Measurements from ENCODE around the gene C19orf67. TPM values are rescaled to one million over a fixed set of nuclear protein-coding genes. Genes with fewer than 3 reads are reported as not detected.

C19orf67 gene
- total RNA-seq, 1 donor from 2014 or later, result 0.54 TPM

GRCh38 chr19:14056069-14056666, 29.4 kb downstream of the C19orf67 start:
- Mint-ChIP-seq H3K4me1 (ENCODE audit: unreplicated experiment) (peaks cover 12% of the 10 kb centered on the region), H3K36me3 (ENCODE audit: unreplicated experiment) (peaks cover 3% of the 10 kb centered on the region), H3K9me3 (ENCODE audit: unreplicated experiment) (no peaks in the 10 kb centered on the region), H3K27me3 (ENCODE audit: unreplicated experiment) (peaks cover 13% of the 10 kb centered on the region), H3K4me3 (ENCODE audit: unreplicated experiment) (no peak overlapping the region), H3K27ac (ENCODE audit: unreplicated experiment) (no peak overlapping the region)
- DNase-seq (ENCODE audit: extremely low spot score, unreplicated experiment), result no peak
- TF ChIP-seq CTCF (IDR thresholded peaks at IDR 0.05), result no peak

- Mint-ChIP-seq H3K4me1 (ENCODE audit: unreplicated experiment) (peaks cover 12% of the 10 kb centered on the region), H3K9me3 (ENCODE audit: unreplicated experiment) (no peaks in the 10 kb centered on the region), H3K27me3 (ENCODE audit: unreplicated experiment) (peaks cover 11% of the 10 kb centered on the region), H3K4me3 (ENCODE audit: unreplicated experiment) (no peak overlapping the region), H3K27ac (ENCODE audit: unreplicated experiment) (no peak overlapping the region), H3K36me3 (ENCODE audit: unreplicated experiment) (peaks cover 3% of the 10 kb centered on the region)
- no peak for DNase-seq (ENCODE audit: extremely low spot score, unreplicated experiment)
- TF ChIP-seq CTCF (IDR thresholded peaks at IDR 0.05), result no peak
Measured at GRCh38 chr19:14055396-14055795, 30.2 kb downstream of the C19orf67 start.

- no peaks in the 10 kb centered on the region for H3K9me3 Mint-ChIP-seq (ENCODE audit: unreplicated experiment)
- peaks cover 3% of the 10 kb centered on the region for H3K36me3 Mint-ChIP-seq (ENCODE audit: unreplicated experiment)
- peaks cover 8% of the 10 kb centered on the region for H3K27me3 Mint-ChIP-seq (ENCODE audit: unreplicated experiment)
- TF ChIP-seq CTCF (IDR thresholded peaks at IDR 0.05), result no peak
- no peak for DNase-seq (ENCODE audit: extremely low spot score, unreplicated experiment)
- no peak overlapping the region for H3K4me3 Mint-ChIP-seq (ENCODE audit: unreplicated experiment)
- H3K4me1 Mint-ChIP-seq (ENCODE audit: unreplicated experiment), result peaks cover 12% of the 10 kb centered on the region
- no peak overlapping the region for H3K27ac Mint-ChIP-seq (ENCODE audit: unreplicated experiment)
Measured at GRCh38 chr19:14054721-14055120, 30.9 kb downstream of the C19orf67 start.

GRCh38 chr19:14054099-14054498, 31.5 kb downstream of the C19orf67 start:
- peaks cover 5% of the 10 kb centered on the region for H3K27me3 Mint-ChIP-seq (ENCODE audit: unreplicated experiment)
- H3K9me3 Mint-ChIP-seq (ENCODE audit: unreplicated experiment), result no peaks in the 10 kb centered on the region
- H3K36me3 Mint-ChIP-seq (ENCODE audit: unreplicated experiment), result peaks cover 3% of the 10 kb centered on the region
- no peak for DNase-seq (ENCODE audit: extremely low spot score, unreplicated experiment)
- no peak for TF ChIP-seq CTCF (IDR thresholded peaks at IDR 0.05)
- peaks cover 12% of the 10 kb centered on the region for H3K4me1 Mint-ChIP-seq (ENCODE audit: unreplicated experiment)
- no peak overlapping the region for H3K4me3 Mint-ChIP-seq (ENCODE audit: unreplicated experiment)
- H3K27ac Mint-ChIP-seq (ENCODE audit: unreplicated experiment), result no peak overlapping the region

- Mint-ChIP-seq H3K27me3 (ENCODE audit: unreplicated experiment) (peaks cover 2% of the 10 kb centered on the region), H3K9me3 (ENCODE audit: unreplicated experiment) (no peaks in the 10 kb centered on the region), H3K27ac (ENCODE audit: unreplicated experiment) (no peak overlapping the region), H3K4me3 (ENCODE audit: unreplicated experiment) (no peak overlapping the region), H3K36me3 (ENCODE audit: unreplicated experiment) (peaks cover 3% of the 10 kb centered on the region), H3K4me1 (ENCODE audit: unreplicated experiment) (peaks cover 12% of the 10 kb centered on the region)
- no peak for DNase-seq (ENCODE audit: extremely low spot score, unreplicated experiment)
- no peak for TF ChIP-seq CTCF (IDR thresholded peaks at IDR 0.05)
Measured at GRCh38 chr19:14053500-14053899, 32.1 kb downstream of the C19orf67 start.

Data from osteocyte (in vitro differentiated cells).